Measurements from ENCODE around the gene MAG. TPM values are rescaled to one million over a fixed set of nuclear protein-coding genes. Genes with fewer than 3 reads are reported as not detected.

MAG gene
- total and polyA plus RNA-seq, 9 of the 15 experiments (the other 6 are each of a cell fraction or from before 2014, with no cell fraction given) = 0.11 to 10.0 (median 1.6) TPM

DNA sequence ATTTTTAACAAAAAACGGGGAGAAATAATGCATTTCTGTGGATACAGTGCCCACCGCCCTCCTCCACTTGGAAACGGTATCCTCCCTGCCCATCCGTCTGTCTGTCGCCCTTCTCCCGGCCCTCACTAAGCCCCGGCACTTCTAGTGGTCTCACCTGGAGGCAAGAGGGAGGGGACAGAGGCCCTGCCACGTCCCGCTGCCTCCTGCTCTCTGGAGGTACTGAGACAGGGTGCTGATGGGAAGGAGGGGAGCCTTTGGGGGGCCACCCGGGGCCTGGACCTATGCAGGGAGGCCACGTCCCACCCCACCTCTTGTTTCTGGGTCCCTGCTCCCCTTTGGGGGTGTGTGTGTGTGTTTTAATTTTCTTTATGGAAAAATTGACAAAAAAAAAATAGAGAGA lies 12.6 kb upstream of the MAG start (continued):
- TF ChIP-seq, protein P1, sequence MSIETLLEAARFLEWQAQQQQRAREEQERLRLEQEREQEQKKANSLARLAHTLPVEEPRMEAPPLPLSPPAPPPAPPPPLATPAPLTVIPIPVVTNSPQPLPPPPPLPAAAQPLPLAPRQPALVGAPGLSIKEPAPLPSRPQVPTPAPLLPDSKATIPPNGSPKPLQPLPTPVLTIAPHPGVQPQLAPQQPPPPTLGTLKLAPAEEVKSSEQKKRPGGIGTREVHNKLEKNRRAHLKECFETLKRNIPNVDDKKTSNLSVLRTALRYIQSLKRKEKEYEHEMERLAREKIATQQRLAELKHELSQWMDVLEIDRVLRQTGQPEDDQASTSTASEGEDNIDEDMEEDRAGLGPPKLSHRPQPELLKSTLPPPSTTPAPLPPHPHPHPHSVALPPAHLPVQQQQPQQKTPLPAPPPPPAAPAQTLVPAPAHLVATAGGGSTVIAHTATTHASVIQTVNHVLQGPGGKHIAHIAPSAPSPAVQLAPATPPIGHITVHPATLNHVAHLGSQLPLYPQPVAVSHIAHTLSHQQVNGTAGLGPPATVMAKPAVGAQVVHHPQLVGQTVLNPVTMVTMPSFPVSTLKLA (conservative IDR thresholded peaks at IDR 0.05) = no peak
- no peak for TF ChIP-seq JUND (IDR thresholded peaks at IDR 0.05; ENCODE audit: borderline replicate concordance, low read depth, low read length)
- TF ChIP-seq JUND (tag; IDR thresholded peaks at IDR 0.05; ENCODE audit: borderline replicate concordance, low read depth, low read length) = no peak
- TF ChIP-seq, protein P2, sequence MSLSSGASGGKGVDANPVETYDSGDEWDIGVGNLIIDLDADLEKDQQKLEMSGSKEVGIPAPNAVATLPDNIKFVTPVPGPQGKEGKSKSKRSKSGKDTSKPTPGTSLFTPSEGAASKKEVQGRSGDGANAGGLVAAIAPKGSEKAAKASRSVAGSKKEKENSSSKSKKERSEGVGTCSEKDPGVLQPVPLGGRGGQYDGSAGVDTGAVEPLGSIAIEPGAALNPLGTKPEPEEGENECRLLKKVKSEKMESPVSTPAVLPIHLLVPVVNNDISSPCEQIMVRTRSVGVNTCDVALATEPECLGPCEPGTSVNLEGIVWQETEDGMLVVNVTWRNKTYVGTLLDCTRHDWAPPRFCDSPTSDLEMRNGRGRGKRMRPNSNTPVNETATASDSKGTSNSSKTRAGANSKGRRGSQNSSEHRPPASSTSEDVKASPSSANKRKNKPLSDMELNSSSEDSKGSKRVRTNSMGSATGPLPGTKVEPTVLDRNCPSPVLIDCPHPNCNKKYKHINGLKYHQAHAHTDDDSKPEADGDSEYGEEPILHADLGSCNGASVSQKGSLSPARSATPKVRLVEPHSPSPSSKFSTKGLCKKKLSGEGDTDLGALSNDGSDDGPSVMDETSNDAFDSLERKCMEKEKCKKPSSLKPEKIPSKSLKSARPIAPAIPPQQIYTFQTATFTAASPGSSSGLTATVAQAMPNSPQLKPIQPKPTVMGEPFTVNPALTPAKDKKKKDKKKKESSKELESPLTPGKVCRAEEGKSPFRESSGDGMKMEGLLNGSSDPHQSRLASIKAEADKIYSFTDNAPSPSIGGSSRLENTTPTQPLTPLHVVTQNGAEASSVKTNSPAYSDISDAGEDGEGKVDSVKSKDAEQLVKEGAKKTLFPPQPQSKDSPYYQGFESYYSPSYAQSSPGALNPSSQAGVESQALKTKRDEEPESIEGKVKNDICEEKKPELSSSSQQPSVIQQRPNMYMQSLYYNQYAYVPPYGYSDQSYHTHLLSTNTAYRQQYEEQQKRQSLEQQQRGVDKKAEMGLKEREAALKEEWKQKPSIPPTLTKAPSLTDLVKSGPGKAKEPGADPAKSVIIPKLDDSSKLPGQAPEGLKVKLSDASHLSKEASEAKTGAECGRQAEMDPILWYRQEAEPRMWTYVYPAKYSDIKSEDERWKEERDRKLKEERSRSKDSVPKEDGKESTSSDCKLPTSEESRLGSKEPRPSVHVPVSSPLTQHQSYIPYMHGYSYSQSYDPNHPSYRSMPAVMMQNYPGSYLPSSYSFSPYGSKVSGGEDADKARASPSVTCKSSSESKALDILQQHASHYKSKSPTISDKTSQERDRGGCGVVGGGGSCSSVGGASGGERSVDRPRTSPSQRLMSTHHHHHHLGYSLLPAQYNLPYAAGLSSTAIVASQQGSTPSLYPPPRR (CRISPR knock-in tag; IDR thresholded peaks at IDR 0.05; ENCODE audit: borderline replicate concordance) = no peak

Data from K562 (cell line).